ENCODE data around the gene TLR5.

GRCh38 chr1:223062177-223062576 lies 80.9 kb downstream of the TLR5 start:
- TF ChIP-seq CTCF (IDR thresholded peaks at IDR 0.05) (no peak), POLR2A (IDR thresholded peaks at IDR 0.05) (no peak)
